ENCODE data around the gene ARF3.
"Not testable (repeated sequence)": the region's sequence is repeated elsewhere in the genome, so short reads cannot be mapped to it uniquely, and the experiment has no call there.

ARF3 gene

DNA sequence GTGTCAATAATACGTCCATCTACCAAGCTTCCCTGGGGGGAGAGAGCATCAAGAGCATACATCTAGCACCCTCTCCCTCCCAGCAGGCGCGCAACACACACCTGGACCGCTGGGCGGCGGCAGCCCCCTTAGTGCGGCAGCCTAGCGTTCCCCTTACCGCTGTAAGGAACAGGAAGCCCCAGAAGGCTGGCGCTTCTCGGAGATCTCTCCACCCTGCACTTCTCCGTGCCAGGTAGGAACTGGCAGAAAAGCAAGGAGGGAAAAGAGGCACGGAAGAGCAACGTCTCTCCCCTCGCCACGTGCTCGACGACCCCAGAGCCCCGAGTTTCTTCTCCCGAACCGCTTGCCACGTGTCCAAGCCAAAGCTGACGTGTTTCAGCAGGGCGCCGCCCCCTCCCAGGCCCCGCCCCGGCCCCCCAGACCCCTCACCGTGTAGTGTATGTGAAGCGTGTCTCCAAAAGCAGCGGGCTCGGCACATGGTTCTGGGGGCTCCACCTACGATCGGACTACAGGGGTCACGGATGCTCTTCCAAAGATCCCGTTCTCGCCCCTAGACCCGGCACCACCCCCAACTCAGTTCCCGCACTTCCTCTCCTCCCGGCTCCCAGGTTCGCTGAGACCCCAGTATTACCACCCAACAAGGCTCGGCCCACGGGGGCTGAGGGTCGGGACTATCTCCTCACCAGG is 32.5 kb downstream of the ARF3 start:
- DNase-seq, result no peak

DNA sequence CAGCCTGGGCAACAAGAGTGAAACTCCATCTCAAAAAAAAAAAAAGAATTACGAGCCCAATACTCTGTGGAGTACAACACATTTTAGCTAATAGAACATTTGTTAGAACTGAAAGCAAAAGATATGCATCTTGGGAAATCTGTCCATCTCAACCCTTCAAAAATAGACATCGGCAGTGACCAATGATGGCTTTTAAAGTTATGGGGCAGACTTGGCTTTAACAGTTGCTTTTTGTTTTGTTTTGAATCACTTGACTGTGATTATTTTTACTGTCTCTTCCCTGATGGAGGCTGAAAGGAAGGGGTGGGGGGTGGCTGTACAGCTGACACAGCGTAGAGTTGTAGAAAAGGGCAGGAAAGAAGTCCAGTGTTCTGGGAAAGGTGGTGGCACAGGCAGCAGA is 34.2 kb downstream of the ARF3 start:
- DNase-seq, result no peak

DNA sequence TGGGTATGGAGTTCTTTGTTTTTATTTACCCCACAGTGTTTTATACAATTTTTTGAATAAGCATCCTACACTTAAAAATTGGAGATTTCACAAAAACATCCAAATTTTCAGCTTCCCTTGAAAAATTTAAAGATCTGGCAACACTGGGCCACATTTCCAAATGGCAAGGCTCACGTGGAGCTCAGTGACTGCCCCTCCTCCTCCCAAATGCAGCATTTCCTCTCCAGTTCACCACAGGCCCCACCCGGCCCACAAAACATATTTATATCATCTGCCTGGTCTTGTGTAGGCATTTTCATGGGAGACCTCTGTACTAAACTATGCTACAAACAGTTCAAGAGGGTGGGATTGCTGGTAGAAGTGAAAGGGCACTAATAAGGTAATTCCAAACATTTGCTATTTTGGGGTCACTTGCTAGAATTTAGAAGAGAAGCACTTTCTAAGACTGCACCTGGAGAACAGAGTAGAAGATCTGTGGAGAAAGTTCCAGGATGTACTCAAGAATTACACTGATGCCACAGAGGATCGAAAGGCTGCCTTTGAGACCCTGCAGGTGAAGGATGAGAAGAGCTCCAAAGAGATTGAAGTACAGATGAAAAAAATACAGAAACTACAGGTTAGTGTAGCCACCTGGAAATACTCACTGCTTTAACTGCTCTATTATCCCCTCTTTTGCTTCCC is 39.3 kb downstream of the ARF3 start:
- no peak for DNase-seq

DNA sequence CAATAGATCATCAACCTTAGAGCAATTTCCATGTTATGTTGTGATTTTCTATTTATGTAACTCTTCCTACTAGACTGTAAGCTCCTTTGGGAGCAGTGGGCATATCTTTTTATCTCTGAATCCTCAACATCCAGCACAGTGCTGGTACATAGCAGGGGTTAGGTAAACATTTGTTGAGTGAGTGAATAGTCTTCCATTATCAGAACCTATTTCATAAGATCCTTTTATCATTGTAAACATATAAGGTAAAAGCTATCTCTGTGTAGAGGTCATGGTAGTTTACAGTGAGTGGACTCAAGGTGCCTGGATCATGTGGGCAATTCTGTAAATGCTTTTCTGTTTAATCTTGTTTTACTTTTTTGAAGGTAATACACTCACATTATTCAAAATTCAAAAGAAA is 47.1 kb downstream of the ARF3 start:
- DNase-seq, result no peak

DNA sequence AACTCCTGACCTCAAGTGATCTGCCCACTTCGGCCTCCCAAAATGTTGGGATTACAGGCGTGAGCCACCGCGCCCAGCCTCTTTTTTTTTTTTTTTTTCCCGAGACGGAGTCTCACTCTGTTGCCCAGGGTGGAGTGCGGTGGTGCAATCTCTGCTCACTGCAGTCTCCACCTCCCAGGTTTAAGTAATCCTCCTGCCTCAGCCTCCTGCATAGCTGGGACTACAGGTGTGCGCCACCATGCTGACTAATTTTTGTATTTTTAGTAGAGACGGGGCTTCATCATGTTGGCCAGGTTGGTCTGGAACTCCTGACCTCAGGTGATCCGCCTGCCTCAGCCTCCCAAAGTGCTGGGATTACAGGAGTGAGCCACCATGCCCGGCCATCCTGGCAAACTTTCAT is 47.6 kb downstream of the ARF3 start:
- DNase-seq, result not testable (repeated sequence)

DNA sequence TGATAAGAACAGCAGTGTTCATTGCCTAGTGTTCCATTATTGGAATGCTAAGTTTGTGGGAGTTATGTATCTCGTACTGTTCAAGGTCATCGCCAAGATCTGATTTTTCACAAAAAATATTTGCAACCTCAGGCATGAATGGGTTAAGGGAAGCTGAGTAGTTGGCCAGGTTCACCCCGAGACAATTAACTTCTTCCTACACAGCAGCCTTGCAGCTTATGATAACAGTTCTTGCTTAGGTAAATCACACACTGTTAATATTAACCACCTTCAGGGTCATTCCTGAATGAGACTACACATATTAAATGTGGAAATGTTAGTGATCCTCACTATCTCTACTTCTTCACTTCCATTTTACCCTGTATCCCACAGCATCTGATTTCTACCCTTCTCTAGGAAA is 50.0 kb downstream of the ARF3 start:
- no peak for DNase-seq

DNA sequence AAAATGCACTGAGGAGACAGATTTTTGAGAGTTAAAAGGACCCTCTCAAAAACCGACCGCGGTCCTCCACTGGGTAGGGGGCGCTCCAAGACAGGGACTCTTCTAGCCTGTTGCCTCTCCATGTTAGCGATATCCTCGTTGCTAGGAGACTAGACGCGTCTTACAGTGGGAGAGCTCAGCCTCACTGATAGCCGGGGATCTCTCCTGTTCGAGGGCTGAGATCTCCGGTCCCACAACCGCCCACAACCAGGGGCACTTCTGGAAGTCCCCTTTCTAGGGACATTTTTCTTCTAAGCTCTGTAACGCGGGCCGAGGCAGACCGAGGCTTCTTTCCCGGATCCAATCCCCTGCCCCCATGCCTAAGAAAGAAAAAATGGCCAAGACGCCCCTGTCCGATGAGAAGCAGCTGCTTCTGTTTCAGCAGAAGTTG is 53.3 kb downstream of the ARF3 start:
- peak; percentile 62 for DNase-seq

DNA sequence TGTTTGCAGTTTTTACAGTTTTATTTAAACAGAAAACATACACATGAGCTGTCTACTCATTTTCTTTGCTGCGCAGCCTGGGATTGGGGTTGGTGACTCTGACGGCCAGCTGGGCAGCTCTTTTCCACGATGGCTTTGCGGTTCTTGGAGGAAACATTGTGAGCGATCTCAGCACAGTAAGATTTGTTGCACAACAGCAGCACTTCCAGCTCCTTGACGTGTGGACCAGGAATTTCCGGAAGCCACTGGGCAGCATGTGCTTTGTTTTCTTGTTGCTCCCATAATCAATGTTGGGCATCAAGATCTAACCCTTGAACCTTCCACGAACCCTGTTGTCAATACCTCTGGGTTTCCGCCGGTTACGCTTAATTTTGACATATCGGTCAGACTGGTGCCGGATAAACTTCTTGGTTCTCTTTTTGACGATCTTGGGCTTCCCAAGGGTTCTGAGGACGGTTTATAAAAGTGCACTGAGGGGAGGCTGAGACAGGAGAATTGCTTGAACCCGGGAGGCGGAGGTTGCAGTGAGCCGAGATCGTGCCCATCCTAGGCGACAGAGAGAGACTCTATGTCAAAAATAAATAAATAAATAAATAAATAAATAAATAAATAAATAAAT is 53.8 kb downstream of the ARF3 start:
- DNase-seq, result no peak

DNA sequence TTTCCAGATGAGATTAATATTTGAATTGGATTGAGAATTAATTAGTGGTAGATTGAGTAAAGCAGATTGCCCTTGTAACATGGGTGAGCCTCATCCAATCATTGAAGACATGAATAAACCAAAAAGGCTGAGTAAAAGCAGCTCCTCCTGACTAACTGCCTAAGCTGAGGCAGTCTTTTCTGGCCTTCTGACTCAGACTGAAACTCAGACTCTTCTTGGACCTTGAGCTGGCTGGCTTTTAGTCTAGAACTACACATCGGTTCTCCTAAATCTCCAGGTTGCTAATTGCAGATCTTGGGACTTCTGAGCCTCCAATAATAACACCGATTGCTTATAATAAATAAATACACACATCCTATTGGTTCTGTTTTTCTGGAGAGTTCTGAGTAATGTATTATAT is 56.0 kb downstream of the ARF3 start:
- no peak for DNase-seq

DNA sequence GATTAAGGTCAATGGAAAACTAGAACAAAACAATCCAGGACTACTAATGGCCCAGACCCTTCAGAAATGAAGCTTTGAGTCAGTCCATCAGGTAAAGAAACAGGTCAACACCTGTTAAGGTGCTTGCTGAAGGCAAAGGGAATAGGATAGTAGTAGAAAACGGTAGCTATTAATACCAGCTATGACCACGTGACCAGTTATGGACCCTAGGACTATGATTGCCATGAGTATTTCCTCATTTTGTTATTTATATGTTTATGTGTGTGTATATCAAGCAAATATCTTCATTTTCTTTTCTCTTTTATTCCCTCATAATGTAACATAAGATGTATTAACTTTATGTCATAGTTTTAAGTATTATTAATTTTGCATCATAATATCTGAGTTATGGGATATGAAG is 57.6 kb downstream of the ARF3 start:
- no peak for DNase-seq

DNA sequence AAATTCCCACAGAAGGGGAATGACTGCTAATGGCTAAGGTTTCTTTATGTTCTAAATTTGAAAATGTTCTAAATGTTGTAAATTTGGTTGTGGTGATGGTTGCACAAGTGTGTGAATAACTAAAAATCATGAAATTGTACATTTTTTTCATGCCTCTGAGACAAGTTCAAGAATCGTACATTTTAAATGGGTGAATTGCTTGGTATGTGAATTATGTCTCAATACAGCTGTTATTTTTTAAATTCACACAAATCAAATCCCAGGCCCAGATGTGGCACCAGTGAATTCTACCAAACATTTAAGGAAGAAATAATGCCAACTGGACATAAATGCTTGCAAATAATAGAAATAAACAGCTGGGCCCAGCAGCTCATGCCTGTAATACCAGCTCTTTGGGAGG is 63.0 kb downstream of the ARF3 start:
- DNase-seq, result no peak

DNA sequence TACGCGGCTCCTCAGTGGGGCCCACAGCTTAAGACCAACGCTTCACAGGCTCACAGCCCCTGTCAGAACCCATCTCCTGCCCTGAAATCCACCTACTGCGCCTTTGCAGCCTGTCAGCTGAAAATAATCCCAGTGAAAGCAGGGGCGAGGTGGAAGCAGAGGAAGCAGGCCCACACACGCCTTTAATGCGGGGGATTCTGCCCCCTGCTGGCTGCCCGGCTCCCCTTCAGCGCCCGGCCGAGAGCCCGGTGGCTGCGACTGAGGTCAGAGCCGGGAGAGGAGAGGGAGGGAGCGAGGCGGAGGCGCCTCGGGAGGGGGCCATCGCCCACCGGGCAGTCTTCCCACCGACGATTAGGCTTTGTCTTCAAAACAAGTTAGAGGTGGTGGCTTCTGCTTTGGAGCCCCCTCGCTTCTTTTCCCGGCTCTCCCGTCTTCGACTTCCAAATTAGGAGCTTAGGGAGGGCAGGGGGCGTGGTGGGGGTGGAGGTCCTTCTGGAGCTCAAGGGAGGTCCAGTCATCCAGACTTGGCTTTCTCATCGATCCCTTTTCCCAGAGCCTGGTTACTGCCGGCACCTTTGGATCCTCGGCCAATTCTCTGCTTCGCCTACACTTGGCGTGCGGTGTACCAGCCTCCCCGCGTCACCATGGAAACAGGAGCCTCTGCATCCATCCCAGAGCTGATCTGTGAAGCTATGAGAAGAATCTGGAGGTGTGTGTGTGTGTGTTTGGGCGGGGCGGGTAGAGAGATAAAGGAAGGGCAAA is 66.4 kb downstream of the ARF3 start:
- DNase-seq, result peak; percentile 48

DNA sequence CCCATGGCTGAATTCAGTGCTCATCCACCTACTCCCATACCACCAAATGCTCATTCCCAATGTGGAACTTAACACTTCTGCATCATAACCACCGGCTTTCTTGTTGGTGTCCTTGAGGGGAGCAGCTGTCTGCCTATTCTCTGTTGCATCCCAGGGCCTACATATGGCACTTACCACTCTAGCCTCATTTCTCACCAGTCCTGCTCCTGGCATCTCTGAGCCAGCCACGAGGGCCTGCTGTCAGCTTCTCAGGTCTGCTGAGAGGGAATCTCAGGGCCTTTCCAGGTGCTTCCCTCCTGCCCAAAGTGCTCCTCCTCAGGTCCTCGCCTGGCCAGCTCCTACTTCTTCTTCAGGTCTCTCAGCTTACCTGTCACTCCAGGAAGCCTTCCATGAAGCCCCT is 67.6 kb downstream of the ARF3 start:
- no peak for DNase-seq

Measured in SHP77 treated with DMSO at 0.1 percent for 48 hours (cell line).